ENCODE results near the gene PGPEP1. TPM values are rescaled to one million over a fixed set of nuclear protein-coding genes. Genes with fewer than 3 reads are reported as not detected.
"Not testable (repeated sequence)": the region's sequence is repeated elsewhere in the genome, so short reads cannot be mapped to it uniquely, and the experiment has no call there.

The PGPEP1 gene
- total RNA-seq, 2 donors from 2014 or later = 38.9 to 46.0 TPM

DNA sequence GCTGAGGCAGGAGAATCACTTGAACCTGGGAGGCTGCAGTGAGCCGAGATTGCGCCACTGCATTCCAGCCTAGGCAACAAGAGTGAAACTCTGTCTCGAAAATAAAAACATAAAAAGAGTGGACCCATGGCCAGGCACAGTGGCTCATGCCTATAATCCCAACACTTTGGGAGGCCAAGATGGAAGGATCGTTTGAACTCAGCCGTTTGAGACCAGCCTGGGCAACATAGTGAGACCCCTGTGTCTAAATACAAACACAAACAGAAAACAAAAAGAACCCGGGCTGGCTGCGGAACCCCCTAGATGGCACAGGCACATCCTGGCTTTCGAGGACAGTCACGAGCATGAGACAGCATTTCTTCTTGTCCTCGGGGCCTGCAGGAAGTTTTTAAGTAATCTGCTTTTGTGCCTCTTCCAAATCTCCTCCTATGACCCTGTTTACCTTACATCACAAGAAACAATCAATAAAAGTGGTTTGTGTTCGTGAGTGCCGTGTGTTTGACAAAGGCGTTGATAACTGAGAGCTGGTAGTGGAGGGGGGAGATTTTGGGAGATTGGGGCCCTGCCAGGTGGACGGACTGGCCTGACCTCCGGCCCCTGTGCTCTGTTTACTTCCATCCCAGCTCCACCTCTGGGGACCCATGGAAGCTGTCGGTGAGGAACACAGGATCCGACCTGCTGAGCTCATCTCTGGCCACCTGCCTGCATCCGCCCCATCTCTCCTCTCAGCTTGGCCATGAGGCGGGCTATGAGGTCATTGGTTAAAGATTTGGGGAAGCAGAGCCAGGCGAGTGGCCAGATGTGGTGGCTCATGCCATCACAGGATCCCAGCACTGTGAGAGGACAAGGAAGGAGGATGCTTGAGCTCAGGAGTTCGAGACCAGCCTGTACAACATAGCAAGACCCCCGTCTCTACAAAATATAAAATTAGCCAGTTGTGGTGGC, 39.7 kb downstream of the PGPEP1 start:
- Mint-ChIP-seq H3K36me3 (ENCODE audit: low read depth) (no peaks in the 10 kb centered on the region), H3K4me1 (no peaks in the 10 kb centered on the region), H3K9me3 (no peaks in the 10 kb centered on the region), H3K27ac (no peak overlapping the region), H3K27me3 (peaks cover 3% of the 10 kb centered on the region), H3K4me3 (no peak overlapping the region)
- ATAC-seq (replicated peaks) = no peak

DNA sequence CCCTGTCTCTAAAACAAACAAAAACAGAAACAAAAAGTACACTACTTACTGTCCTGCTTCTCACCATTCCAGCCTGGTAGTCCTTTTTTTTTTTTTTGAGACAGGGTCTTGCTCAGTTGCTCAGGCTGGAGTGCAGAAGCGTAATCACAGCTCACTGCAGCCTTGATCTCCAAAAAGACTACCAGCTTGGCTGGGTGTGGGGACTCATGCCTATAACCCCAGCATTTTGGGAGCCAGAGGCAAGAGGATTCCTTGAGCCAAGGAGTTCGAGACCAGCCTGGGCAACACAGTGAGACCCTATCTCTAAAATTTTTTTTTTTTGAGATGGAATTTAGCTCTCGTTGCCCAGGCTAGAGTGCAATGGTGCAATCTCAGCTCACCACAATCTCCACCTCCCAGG, 40.4 kb downstream of the PGPEP1 start:
- no peaks in the 10 kb centered on the region for H3K36me3 Mint-ChIP-seq (ENCODE audit: low read depth)
- H3K9me3 Mint-ChIP-seq = no peaks in the 10 kb centered on the region
- no peak overlapping the region for H3K27ac Mint-ChIP-seq
- no peak overlapping the region for H3K4me3 Mint-ChIP-seq
- no peaks in the 10 kb centered on the region for H3K4me1 Mint-ChIP-seq
- no peak for ATAC-seq (replicated peaks)
- H3K27me3 Mint-ChIP-seq = peaks cover 3% of the 10 kb centered on the region

GRCh38 chr19:18383622-18384021, 43.2 kb downstream of the PGPEP1 start:
- H3K4me1 Mint-ChIP-seq; H3K27me3 Mint-ChIP-seq; H3K9me3 Mint-ChIP-seq; H3K4me3 Mint-ChIP-seq; ATAC-seq (replicated peaks); H3K36me3 Mint-ChIP-seq (ENCODE audit: low read depth); H3K27ac Mint-ChIP-seq: not testable (repeated sequence)

- no peaks in the 10 kb centered on the region for H3K36me3 Mint-ChIP-seq (ENCODE audit: low read depth)
- no peaks in the 10 kb centered on the region for H3K4me1 Mint-ChIP-seq
- H3K27me3 Mint-ChIP-seq = peaks cover 14% of the 10 kb centered on the region
- H3K4me3 Mint-ChIP-seq = no peak overlapping the region
- no peak for ATAC-seq (replicated peaks)
- no peak overlapping the region for H3K27ac Mint-ChIP-seq
- no peaks in the 10 kb centered on the region for H3K9me3 Mint-ChIP-seq
Observed at GRCh38 chr19:18384775-18385174, 44.4 kb downstream of the PGPEP1 start.

- H3K27me3 Mint-ChIP-seq = peaks cover 14% of the 10 kb centered on the region
- H3K4me1 Mint-ChIP-seq = no peaks in the 10 kb centered on the region
- H3K36me3 Mint-ChIP-seq (ENCODE audit: low read depth) = no peaks in the 10 kb centered on the region
- H3K27ac Mint-ChIP-seq = no peak overlapping the region
- no peaks in the 10 kb centered on the region for H3K9me3 Mint-ChIP-seq
- no peak for ATAC-seq (replicated peaks)
- H3K4me3 Mint-ChIP-seq = no peak overlapping the region
Observed at GRCh38 chr19:18385359-18385674, 44.9 kb downstream of the PGPEP1 start.

DNA sequence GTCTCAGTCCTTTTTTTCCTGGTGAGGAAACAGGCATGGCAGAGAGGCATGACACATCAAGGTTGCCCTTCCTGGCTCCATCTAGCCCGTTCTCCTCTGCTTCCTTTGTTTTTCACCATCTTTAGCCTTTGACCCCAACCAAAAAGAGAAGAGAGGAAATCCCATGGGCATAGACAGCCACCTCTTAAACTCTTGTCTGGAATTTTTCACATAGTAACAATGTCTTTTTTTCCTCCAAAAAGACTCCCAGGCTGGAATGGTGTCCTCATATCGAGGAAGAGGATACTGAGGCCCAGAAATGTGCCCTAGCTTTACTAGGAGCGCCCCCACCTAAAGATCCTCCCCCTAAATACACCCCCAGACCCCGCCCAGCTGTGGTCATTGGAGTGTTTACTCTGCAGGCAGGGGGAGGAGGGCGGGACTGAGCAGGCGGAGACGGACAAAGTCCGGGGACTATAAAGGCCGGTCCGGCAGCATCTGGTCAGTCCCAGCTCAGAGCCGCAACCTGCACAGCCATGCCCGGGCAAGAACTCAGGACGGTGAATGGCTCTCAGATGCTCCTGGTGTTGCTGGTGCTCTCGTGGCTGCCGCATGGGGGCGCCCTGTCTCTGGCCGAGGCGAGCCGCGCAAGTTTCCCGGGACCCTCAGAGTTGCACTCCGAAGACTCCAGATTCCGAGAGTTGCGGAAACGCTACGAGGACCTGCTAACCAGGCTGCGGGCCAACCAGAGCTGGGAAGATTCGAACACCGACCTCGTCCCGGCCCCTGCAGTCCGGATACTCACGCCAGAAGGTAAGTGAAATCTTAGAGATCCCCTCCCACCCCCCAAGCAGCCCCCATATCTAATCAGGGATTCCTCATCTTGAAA, 45.5 kb downstream of the PGPEP1 start, which contains the start of gene GDF15:
Gene GDF15 (plus strand): TSS at position 484 of the 868 bp plus-strand sequence. CDS start 32 bp downstream, at position 516.
- Mint-ChIP-seq H3K4me1 (no peaks in the 10 kb centered on the region), H3K4me3 (no peak within 1 kb of the TSS), H3K9me3 (no peaks in the 10 kb centered on the region), H3K27me3 (peaks cover 14% of the 10 kb centered on the region), H3K27ac (no peak within 1 kb of the TSS), H3K36me3 (ENCODE audit: low read depth) (no peaks in the 10 kb centered on the region)
- no peak for ATAC-seq (replicated peaks)

- Mint-ChIP-seq H3K27ac (no peak overlapping the region), H3K9me3 (no peaks in the 10 kb centered on the region), H3K4me3 (no peak overlapping the region), H3K36me3 (ENCODE audit: low read depth) (no peaks in the 10 kb centered on the region), H3K27me3 (peaks cover 14% of the 10 kb centered on the region), H3K4me1 (no peaks in the 10 kb centered on the region)
- ATAC-seq (replicated peaks) = no peak
Observed at GRCh38 chr19:18386543-18387271, 46.3 kb downstream of the PGPEP1 start.

GRCh38 chr19:18388100-18388959, 47.9 kb downstream of the PGPEP1 start:
- H3K4me3 Mint-ChIP-seq = peak overlapping the region; percentile 73
- no peaks in the 10 kb centered on the region for H3K9me3 Mint-ChIP-seq
- H3K4me1 Mint-ChIP-seq = no peaks in the 10 kb centered on the region
- H3K36me3 Mint-ChIP-seq (ENCODE audit: low read depth) = no peaks in the 10 kb centered on the region
- ATAC-seq (replicated peaks) = peak; percentile 93
- H3K27ac Mint-ChIP-seq = no peak overlapping the region
- H3K27me3 Mint-ChIP-seq = peaks cover 14% of the 10 kb centered on the region

GRCh38 chr19:18388960-18389725, 48.7 kb downstream of the PGPEP1 start:
- no peak overlapping the region for H3K27ac Mint-ChIP-seq
- H3K4me3 Mint-ChIP-seq = peak overlapping the region; percentile 73
- no peaks in the 10 kb centered on the region for H3K36me3 Mint-ChIP-seq (ENCODE audit: low read depth)
- H3K27me3 Mint-ChIP-seq = peaks cover 17% of the 10 kb centered on the region
- no peak for ATAC-seq (replicated peaks)
- no peaks in the 10 kb centered on the region for H3K9me3 Mint-ChIP-seq
- no peaks in the 10 kb centered on the region for H3K4me1 Mint-ChIP-seq

DNA sequence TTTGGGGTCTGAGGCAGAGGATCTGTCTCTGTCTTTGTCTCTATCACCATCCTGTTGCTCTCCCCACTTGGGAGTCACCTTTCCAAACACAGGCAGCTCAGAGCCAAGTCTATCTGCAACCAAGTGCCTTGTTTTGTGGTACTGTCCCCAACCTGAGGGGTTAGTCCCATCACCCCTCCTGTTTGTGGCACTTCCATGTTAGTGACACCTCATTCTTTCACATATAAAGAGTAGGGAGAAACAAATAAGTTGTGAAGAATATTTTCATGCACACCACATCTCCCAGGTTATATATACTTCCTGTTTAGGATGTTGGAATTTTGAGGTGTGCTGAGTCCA, 49.3 kb downstream of the PGPEP1 start:
- Mint-ChIP-seq H3K4me3 (peak overlapping the region; percentile 73), H3K27ac (no peak overlapping the region), H3K4me1 (no peaks in the 10 kb centered on the region), H3K9me3 (no peaks in the 10 kb centered on the region), H3K36me3 (ENCODE audit: low read depth) (no peaks in the 10 kb centered on the region), H3K27me3 (peaks cover 14% of the 10 kb centered on the region)
- ATAC-seq (replicated peaks) = no peak

GRCh38 chr19:18390065-18390907, 49.9 kb downstream of the PGPEP1 start:
- ATAC-seq (replicated peaks) = no peak
- no peaks in the 10 kb centered on the region for H3K36me3 Mint-ChIP-seq (ENCODE audit: low read depth)
- H3K9me3 Mint-ChIP-seq = no peaks in the 10 kb centered on the region
- no peaks in the 10 kb centered on the region for H3K4me1 Mint-ChIP-seq
- H3K27me3 Mint-ChIP-seq = peaks cover 14% of the 10 kb centered on the region
- no peak overlapping the region for H3K4me3 Mint-ChIP-seq
- no peak overlapping the region for H3K27ac Mint-ChIP-seq

DNA sequence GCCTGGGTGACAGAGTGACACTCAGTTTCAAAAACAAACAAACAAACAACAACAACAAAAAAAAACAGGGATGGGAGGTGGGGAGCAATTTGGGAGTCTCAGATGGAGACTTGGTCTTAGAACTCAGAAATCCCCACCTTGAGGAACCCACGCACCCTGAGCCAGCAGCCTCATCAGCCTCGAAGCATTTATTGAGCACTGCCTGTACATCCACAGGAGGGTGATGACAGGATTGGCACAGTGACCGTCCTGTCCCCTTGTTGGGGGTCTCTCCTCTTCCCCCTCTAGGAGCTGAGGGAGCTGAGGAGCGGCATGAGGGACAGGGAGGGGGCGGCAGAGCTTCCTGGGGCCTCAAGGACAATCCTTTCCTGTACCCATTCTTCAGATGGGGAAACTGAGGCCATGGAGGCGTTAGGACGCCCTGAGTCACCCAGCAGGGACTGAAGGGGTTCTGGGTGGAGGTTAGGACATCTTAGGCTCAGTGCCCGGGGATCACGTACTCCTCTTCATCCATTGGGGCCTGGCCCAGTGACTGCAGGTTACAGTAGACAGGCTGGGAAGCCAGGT, 51.2 kb downstream of the PGPEP1 start:
- H3K36me3 Mint-ChIP-seq (ENCODE audit: low read depth) = no peaks in the 10 kb centered on the region
- no peaks in the 10 kb centered on the region for H3K4me1 Mint-ChIP-seq
- no peak overlapping the region for H3K4me3 Mint-ChIP-seq
- H3K9me3 Mint-ChIP-seq = no peaks in the 10 kb centered on the region
- ATAC-seq (replicated peaks) = no peak
- no peak overlapping the region for H3K27ac Mint-ChIP-seq
- peaks cover 14% of the 10 kb centered on the region for H3K27me3 Mint-ChIP-seq
